Urothelium cell line (cell line): Measurements from ENCODE around the gene VTA1.
"Not testable (repeated sequence)": the region's sequence is repeated elsewhere in the genome, so short reads cannot be mapped to it uniquely, and the experiment has no call there.

Source experiments
- DNase-seq: peaks from one replicate; pipeline ENCODE4 v3.0.0; 2011; ENCODE audit warnings: low spot score, mixed read lengths
- FAIRE-seq: peaks from 2 replicates; lab custom pipeline; 2011; peaks lifted over from hg19 to GRCh38; lab: Jason Lieb, UNC

VTA1 gene, protein sequence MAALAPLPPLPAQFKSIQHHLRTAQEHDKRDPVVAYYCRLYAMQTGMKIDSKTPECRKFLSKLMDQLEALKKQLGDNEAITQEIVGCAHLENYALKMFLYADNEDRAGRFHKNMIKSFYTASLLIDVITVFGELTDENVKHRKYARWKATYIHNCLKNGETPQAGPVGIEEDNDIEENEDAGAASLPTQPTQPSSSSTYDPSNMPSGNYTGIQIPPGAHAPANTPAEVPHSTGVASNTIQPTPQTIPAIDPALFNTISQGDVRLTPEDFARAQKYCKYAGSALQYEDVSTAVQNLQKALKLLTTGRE

DNA sequence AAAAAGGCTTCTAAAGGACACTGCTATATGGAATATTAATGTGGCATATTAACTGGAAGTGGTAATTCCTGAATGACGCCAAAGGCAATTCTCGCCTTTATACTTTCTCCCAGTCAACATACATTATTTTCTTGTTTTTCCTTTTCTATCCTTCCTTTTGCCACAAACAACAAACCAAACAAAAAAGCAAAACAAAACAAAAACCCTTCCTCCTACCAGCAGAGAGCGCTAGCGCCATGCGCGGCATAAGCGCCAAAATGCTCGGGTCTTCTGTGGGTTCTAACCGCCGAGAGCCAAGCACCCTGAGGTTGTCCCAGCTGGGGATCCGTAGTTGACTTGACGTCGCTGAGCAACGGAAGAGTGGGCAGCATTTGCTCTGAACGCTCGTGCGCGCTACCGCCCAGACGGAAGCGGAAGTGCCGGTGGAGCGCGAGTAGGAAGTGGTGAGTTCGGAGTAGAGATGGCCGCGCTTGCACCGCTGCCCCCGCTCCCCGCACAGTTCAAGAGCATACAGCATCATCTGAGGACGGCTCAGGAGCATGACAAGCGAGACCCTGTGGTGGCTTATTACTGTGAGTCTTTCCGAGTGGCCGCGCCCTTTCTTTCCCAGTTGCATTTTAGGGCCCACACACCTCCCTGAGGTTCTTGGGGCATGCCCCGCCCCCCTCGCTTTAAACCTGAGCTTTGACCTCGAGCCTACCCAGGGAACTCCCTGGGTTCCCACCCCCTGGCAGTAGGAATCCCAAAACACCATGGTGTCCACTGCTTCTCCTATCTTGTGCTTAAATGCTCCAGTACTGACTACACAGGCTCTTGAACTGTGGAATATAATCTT lies at the start of gene VTA1, which contains the start of gene NMBR:
VTA1 (plus strand) TSS at position 436 of the 835 bp plus-strand sequence; CDS start at position 461, 25 bp downstream.
NMBR (minus strand) TSS at position 295 of the 835 bp plus-strand sequence. CDS start 58,464 bp downstream, outside the sequence.
- peak; percentile 93 for DNase-seq
- FAIRE-seq = peak; percentile 95

GRCh38 chr6:142104820-142105219 lies 42.2 kb upstream of the VTA1 start:
- not testable (repeated sequence) for FAIRE-seq, DNase-seq

GRCh38 chr6:142110820-142111219 lies 36.2 kb upstream of the VTA1 start:
- not testable (repeated sequence) for DNase-seq, FAIRE-seq

- DNase-seq = peak; percentile 48
- peak; percentile 23 for FAIRE-seq
Measured at GRCh38 chr6:142112451-142113061, 34.5 kb upstream of the VTA1 start.

DNA sequence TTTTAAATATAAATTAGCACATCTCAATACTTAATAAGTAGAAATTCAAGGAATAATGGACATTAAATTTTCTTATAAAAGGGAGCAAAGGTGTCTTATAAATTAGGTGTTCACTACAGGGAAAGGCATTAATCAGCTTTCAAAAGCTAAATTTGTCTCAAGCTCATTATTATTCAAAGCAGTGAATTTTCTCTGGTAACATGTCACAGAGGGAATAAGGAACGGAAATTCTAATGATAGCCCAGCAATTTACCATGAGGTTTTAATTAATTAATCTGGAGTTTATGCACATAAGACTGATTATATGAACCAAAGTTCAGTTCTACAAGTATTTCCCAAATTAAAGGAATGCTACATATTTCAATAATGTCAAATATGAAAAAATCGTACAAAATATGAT lies 29.7 kb upstream of the VTA1 start:
- no peak for DNase-seq
- no peak for FAIRE-seq

DNA sequence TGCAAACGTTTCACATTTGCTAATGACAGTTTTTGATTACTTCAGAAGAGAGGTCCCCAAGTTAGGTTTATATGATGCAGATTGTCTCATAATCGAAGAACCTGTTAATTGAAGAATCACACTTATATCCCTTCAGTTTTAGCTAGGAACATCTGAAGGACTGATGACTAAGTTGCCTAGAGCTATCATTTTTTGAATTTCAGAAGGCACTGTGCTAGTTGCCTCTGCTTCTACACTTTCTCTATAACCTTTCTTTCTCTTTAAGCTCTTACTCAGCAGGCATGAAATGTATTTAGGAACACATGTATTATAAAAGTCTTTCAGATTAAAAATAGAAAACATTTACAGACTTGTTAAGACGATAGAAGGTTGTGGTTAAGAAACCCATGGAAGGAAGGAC lies 28.7 kb upstream of the VTA1 start:
- no peak for FAIRE-seq
- no peak for DNase-seq

DNA sequence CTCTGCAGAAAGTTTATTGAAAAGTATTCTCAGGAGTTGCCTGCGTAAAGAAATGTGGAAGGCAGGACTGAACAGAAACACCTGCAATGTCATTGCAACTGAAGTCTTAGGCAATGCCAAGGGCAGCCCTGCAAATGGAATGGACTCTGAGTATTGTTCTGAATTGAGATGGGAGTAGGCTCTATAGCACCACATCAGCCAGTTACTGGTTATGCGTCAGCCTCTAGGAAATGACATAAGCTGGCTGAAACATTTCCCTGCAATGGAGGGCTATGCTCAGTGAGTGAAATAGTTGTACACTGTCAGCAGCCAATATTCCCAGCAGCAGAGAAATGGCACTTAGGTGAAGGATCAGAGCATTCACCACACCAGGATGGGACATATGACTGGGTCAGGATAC lies 28.1 kb upstream of the VTA1 start:
- FAIRE-seq = no peak

GRCh38 chr6:142121342-142121741 lies 25.7 kb upstream of the VTA1 start:
- DNase-seq (no peak), FAIRE-seq (no peak)

More for the DNA sequence above, 28.1 kb upstream of the VTA1 start:
- DNase-seq = no peak

DNA sequence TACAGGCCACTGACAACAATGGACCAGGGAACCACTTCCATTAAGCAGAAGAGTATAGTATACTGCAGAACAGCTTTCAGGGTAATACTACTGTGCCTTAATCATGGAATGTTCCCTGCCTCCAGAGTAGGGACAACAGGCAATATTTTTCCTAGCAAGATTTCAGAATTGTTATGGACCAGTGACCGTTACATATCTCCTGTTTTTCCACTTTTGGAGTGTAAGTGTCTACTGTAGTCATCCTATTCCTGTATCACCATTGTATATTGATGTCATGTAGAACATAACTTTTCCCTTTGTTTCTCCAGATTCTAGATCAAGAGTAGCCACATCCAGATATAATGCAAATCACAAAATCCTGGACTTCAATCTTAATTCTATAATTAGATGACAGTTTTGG lies 16.2 kb upstream of the VTA1 start:
- FAIRE-seq (no peak), DNase-seq (no peak)

GRCh38 chr6:142132625-142133024 lies 14.4 kb upstream of the VTA1 start, which contains the start of gene GJE1:
Gene GJE1, plus strand, starts transcription at chr6:142132925. Its CDS starts 234 bp downstream, at chr6:142133159.
- DNase-seq (no peak), FAIRE-seq (no peak)

DNA sequence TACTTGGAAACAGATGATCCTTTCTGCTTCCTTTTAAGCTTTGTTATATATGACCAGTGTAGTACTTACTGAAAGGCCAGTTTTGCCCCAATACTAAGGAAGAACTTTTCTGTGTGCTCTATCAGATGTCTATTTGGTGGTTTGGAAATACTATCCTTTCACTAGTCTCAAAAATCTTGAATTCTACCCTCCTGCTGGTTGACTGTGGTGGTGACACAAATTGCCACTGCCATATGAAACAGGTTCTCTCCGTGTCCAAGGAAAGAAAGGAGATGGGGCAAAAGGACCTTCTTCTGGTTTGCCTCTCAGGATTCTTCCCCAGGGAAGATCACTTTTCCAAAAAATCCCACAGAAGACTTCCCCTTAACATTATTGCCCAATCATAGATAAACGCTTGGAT lies 8.2 kb upstream of the VTA1 start:
- FAIRE-seq = no peak
- DNase-seq = no peak

DNA sequence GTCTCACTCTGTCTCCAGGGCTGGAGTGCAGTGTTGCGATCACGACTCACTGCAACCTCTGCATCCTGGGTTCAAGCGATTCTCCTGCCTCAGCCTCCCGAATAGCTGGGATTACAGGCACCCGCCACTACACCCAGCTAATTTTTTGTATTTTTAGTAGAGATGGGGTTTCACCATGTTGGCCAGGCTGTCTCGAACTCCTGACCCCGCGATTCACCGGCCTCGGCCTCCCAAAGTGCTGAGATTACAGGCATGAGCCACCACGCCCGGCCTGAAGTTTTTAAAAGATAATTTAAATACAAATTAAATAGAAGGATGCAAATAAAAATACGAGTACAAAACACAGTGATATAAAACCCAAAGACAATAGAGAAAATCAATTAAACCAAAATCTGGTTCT lies 5.5 kb upstream of the VTA1 start:
- FAIRE-seq, DNase-seq: not testable (repeated sequence)

GRCh38 chr6:142152746-142153145 lies 5.7 kb downstream of the VTA1 start:
- DNase-seq (no peak), FAIRE-seq (no peak)

GRCh38 chr6:142153196-142153595 lies 6.1 kb downstream of the VTA1 start:
- DNase-seq = no peak
- FAIRE-seq = no peak

DNA sequence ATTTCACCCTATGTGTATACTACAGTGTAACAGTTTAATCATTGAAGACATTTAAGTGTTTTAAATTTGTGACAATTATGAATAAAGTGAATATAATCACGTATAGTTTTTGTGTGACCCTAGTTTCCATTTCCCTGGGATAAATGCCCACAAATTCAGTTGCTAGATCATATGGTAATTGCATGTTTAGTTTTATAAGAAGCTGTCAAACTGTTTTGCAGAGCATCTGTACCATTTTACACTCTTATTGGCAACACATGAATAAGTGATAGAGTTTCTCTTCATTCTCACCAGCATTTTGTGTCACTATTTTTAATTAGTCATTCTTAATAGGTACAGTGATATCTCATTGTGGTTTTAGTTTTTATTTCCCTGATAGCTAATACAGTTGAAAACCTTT lies 7.3 kb downstream of the VTA1 start:
- no peak for FAIRE-seq
- no peak for DNase-seq

- FAIRE-seq (no peak), DNase-seq (no peak)
Measured at GRCh38 chr6:142155091-142155490, 8.0 kb downstream of the VTA1 start.

DNA sequence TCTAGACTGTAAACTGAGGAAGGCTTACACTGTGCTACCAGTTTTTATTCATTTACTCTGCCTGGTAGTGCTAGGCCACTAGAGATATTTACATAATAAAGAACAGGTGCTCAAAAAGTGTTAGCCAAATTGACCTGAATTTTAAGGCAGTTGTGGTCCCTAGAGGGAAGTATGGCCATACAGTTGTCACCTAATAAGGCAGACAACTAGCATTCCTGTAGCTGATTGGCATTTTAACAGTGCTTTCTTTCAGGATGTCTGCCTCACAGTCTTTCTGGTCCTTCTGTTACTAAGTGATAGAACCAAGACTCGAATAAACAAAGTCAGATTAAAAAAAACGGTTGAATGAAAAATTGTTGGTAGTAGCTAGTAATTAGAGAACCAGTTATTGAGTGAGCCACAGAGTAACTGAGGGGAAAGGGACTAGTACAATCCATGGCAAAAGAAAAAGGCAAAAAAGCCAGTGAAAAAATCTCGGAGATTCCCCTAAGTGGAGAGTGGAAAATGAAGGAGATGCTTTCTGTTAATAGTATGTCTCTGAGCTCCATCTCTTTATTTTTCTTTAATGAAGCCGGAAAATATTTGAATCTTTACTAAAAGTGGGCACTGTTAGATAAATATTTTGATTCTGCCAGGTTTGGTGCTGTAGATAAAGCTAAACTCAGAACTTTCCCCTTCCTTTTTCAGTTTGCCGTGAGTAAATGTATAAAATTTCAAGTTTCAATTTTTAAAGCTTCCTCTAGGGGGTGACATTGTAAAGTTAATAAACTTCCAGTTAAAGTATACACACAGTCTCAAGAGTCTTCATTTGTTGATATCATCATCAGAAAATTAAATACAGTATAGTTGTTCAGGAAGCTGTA lies 9.1 kb downstream of the VTA1 start:
- DNase-seq (peak; percentile 14), FAIRE-seq (no peak)

DNA sequence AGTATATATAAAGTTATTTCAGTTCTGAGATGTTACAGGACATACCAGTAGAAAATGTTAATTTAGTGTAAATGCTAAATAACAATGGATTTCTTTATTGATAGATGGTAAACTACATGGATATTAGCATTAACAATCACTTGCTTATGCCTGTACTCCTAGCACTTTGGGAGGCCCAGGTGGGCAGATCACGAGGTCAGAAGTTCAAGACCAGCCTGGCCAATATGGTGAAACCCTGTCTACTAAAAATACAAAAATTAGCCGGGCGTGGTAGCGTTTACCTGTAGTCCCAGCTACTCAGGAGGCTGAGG lies 9.7 kb downstream of the VTA1 start:
- not testable (repeated sequence) for DNase-seq, FAIRE-seq

- FAIRE-seq (no peak), DNase-seq (no peak)
Measured at GRCh38 chr6:142162780-142163179, 15.7 kb downstream of the VTA1 start.

DNA sequence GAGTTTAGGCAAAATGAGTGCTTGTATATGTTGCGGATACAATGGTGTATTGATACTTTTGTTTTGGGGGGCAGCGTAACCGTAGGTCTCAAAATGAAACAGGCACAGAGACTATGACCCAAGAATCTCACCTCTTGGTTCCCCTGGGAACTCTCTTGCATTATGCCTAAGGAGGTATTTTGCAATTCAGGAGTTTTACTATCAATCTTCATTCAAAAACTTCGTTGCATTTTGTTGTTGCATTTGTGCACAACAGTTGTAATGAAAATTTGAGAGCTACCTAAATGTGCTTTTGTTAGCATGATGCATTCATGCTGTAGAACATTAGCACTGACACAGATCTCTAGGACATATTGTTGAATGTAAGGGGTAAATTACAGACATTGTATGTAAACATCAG lies 18.2 kb downstream of the VTA1 start:
- no peak for DNase-seq
- no peak for FAIRE-seq

DNA sequence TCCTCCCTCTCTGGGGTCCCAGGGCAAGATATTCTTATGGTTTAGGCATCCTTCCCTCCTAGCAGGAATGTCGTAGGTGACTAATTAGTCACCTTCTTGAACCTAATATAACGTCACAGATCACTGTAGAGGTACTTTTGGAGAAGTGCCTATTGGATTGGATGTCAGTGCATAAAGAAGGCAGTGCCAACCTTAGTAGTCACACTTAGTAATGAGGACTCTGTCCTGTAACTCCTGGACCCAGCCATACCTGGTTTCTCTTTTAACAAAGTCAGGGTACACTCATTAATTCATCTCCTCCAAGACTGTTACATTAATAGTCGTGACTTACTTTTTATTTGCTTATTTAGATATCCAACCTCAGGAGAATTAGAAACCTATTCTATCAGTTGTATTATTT lies 20.0 kb downstream of the VTA1 start:
- DNase-seq = no peak
- FAIRE-seq = no peak
